Endothelial cell of umbilical vein (primary cell): ENCODE data around the gene IGSF22. TPM values are rescaled to one million over a fixed set of nuclear protein-coding genes. Genes with fewer than 3 reads are reported as not detected.

ENCODE experiments used
- BruUV-seq: library from RNA; stranded (reverse); fragments of 400-500 nt; replicated peaks from 2 replicates; lab custom pipeline; 2021; lab: Mats Ljungman, UMichigan
- CTCF ChIA-PET: fragments of 300-600, 350-600 bp; sonication (Branson Sonifier 250); formaldehyde crosslinking; loops from one replicate; lab custom pipeline; 2021; ENCODE audit warnings: antibody characterized with exemption, inconsistent platforms; lab: Charles Lee
- POLR2A ChIA-PET: fragments of 300-600, 350-600 bp; sonication (Branson Sonifier 250); formaldehyde crosslinking; loops from one replicate; lab custom pipeline; 2021; ENCODE audit warnings: antibody characterized with exemption, inconsistent platforms; lab: Charles Lee
- DNase-seq: peaks from one replicate; pipeline ENCODE4 v3.0.0-alpha.2; 2011; ENCODE audit warnings: low read depth, low spot score
- FAIRE-seq: peaks from 2 replicates; lab custom pipeline; 2011; peaks lifted over from hg19 to GRCh38; lab: Jason Lieb, UNC
- H2AFZ ChIP-seq: 2 replicates; pipeline ENCODE4 v1.6.0; 2012; ENCODE audit warnings: low read depth, low read length, control low read depth, inconsistent platforms
- H3K27ac ChIP-seq: 2 replicates; pipeline ENCODE4 v1.5.1; 2011; ENCODE audit warnings: low read depth, mild to moderate bottlenecking, control low read depth, low read length, moderate library complexity; ENCODE audit not compliant: insufficient read depth
- H3K27me3 ChIP-seq, 2 experiments: 2 replicates each; pipeline versions ENCODE4 v1.6.0 to v1.6.1; 2011; ENCODE audit warnings: low read length in 2 of 2, mixed read lengths in 1 of 2; ENCODE audit not compliant: control insufficient read depth in 2 of 2, insufficient read depth in 2 of 2
- H3K36me3 ChIP-seq, 2 experiments: 2 replicates in 1 of 2; 3 replicates in 1 of 2; pipeline ENCODE4 v1.5.1; 2011; ENCODE audit warnings: low read length in 2 of 2, mild to moderate bottlenecking in 1 of 2, moderate library complexity in 1 of 2; ENCODE audit not compliant: control insufficient read depth in 2 of 2, insufficient read depth in 2 of 2; ENCODE audit errors: extremely low read depth in 1 of 2
- H3K4me1 ChIP-seq: 3 replicates; pipeline ENCODE4 v1.5.1; 2011; ENCODE audit warnings: mild to moderate bottlenecking, low read length; ENCODE audit not compliant: control insufficient read depth, insufficient read depth; ENCODE audit errors: extremely low read depth
- H3K4me2 ChIP-seq: 2 replicates; pipeline ENCODE4 v1.6.1; 2011; ENCODE audit warnings: low read length, control low read depth, mixed read lengths; ENCODE audit not compliant: insufficient read depth
- H3K4me3 ChIP-seq, 3 experiments: fragments of 200-600 bp in 1 of 3; sonication (generic), shearing (Covaris generic) in 1 of 3; replicated peaks in 1 of 3; 2 replicates each; pipeline ENCODE4 v1.5.1; 2011 to 2016; ENCODE audit warnings: control low read depth in 3 of 3, low read length in 3 of 3, mild to moderate bottlenecking in 2 of 3, inconsistent platforms in 1 of 3, low read depth in 1 of 3, moderate library complexity in 1 of 3; ENCODE audit not compliant: insufficient read depth in 1 of 3
- H3K79me2 ChIP-seq: 2 replicates; pipeline ENCODE4 v1.6.0; 2012; ENCODE audit warnings: low read length, inconsistent platforms; ENCODE audit not compliant: control insufficient read depth, insufficient read depth
- H3K9ac ChIP-seq: replicated peaks from 2 replicates; pipeline ENCODE3; 2011; ENCODE audit warnings: low read length, control low read depth; ENCODE audit not compliant: insufficient read depth; ENCODE audit errors: extremely low read depth
- H3K9me1 ChIP-seq: replicated peaks from 3 replicates; pipeline ENCODE4 v1.6.0; 2011; ENCODE audit warnings: mild to moderate bottlenecking, low read length; ENCODE audit not compliant: control insufficient read depth, insufficient read depth; ENCODE audit errors: extremely low read depth
- H3K9me3 ChIP-seq: replicated peaks from 2 replicates; pipeline ENCODE4 v1.5.1; 2012; ENCODE audit warnings: low read length, inconsistent platforms; ENCODE audit not compliant: control insufficient read depth, insufficient read depth
- H4K20me1 ChIP-seq: replicated peaks from 2 replicates; pipeline ENCODE3; 2011; ENCODE audit warnings: mild to moderate bottlenecking, low read length; ENCODE audit not compliant: control insufficient read depth, insufficient read depth; ENCODE audit errors: extremely low read depth
- EZH2 ChIP-seq: IDR thresholded peaks from 2 replicates; pipeline ENCODE4 v1.6.1; 2012; ENCODE audit warnings: borderline replicate concordance, low read depth, mild to moderate bottlenecking, moderate library complexity, low read length, inconsistent platforms; ENCODE audit not compliant: severe bottlenecking
- FOS ChIP-seq: IDR thresholded peaks from 2 replicates; pipeline ENCODE4 v1.6.1; 2011; ENCODE audit warnings: mild to moderate bottlenecking, low read length, moderate library complexity, borderline replicate concordance; ENCODE audit not compliant: insufficient read depth
- GATA2 ChIP-seq: IDR thresholded peaks from 2 replicates; pipeline ENCODE4 v1.7.0; 2011; ENCODE audit warnings: low read depth, mild to moderate bottlenecking, moderate library complexity, mixed read lengths, low read length; ENCODE audit not compliant: insufficient read length, insufficient read depth
- JUN ChIP-seq: IDR thresholded peaks from 2 replicates; pipeline ENCODE4 v1.6.1; 2011; ENCODE audit warnings: borderline replicate concordance, low read depth; ENCODE audit not compliant: insufficient read length, insufficient read depth
- MYC ChIP-seq: IDR thresholded peaks from one replicate; pipeline ENCODE4 v1.6.1; 2011; ENCODE audit warnings: mild to moderate bottlenecking, low read depth, low read length
- POLR2A ChIP-seq: IDR thresholded peaks from 2 replicates; pipeline ENCODE4 v1.6.1; 2012; ENCODE audit warnings: low read depth, mild to moderate bottlenecking, control low read depth, low read length
- POLR2AphosphoS5 ChIP-seq: IDR thresholded peaks from 2 replicates; pipeline ENCODE4 v1.6.1; 2012; ENCODE audit warnings: low read depth, mild to moderate bottlenecking, control low read depth, low read length, moderate library complexity; ENCODE audit not compliant: insufficient read depth
- dilution Hi-C: fragments of 300-500 bp; cut with MboI; formaldehyde crosslinking; loops from one replicate; pipeline ENCODE4 v1.15.0; 2019; ENCODE audit warnings: low sequenced_read_pairs; ENCODE audit not compliant: extremely low pct_ligation_motif_present
- intact Hi-C: fragments of 100-400 bp; cut with micrococcal nuclease; formaldehyde crosslinking; loops from one replicate; pipeline ENCODE4 v1.10.0; 2022
- polyA plus RNA-seq, 4 experiments: library from polyadenylated mRNA; depleted of rRNA in 3 of 4; stranded (reverse) in 3 of 4; unstranded in 1 of 4; fragments of >200 nt; gene quantifications; 2 replicates each; pipeline versions ENCODE4 v1.2.1 to v1.2.3, GENCODE V29; 2011 to 2012; ENCODE audit warnings: missing spikeins in 1 of 4
- total RNA-seq: library from RNA; stranded (reverse); gene quantifications from 2 replicates; pipeline ENCODE4 v1.2.3, GENCODE V29; 2021
- TF ChIP-seq, protein P1 (sequence below), 2 donors: IDR thresholded peaks; 1 replicate in 1 of 2; 2 replicates in 1 of 2; pipeline ENCODE4 v1.5.1; 2011; ENCODE audit warnings: low read length in 2 of 2, mild to moderate bottlenecking in 2 of 2, moderate library complexity in 2 of 2, control low read depth in 1 of 2, inconsistent platforms in 1 of 2, low read depth in 1 of 2; ENCODE audit not compliant: insufficient read depth in 1 of 2; ENCODE audit errors: extremely low read depth in 1 of 2
- TF ChIP-seq, protein P2 (sequence below): IDR thresholded peaks from 2 replicates; pipeline ENCODE4 v1.6.1; 2011; ENCODE audit not compliant: insufficient read depth, insufficient read length

Gene IGSF22
- total and polyA plus RNA-seq, 2 donors (not counting 3 experiments of a cell fraction or from before 2014, with no cell fraction given), result not detected

DNA sequence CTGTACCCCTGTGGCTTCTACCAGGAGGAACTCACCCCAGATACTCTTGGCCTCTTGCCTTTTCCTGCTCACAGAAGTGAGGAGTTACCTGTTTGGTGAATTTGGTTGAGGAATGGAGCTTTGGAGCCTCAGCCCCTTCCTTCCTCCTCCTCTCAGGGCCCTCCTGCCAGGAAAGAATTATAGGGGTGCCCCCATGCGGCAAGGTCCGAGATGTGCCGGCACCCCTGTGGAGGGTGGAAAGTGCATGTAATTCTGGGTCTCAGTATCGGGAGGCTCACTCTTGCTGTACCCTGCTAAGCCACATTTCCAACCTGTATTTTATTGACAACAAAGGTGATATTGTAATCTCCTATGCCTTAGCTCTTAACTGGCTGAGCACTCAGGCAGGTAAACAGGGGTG, 13.7 kb upstream of the IGSF22 start:
- H4K20me1 ChIP-seq, result no peaks in the 10 kb centered on the region
- H2AFZ ChIP-seq, result no peak overlapping the region
- POLR2A ChIA-PET, result no interaction called here
- no peak for DNase-seq
- H3K4me1 ChIP-seq, result no peaks in the 10 kb centered on the region
- dilution Hi-C loops (no loop called here), intact Hi-C loops (no loop called here)
- peaks cover 0 to 3% of the 10 kb centered on the region in 2 experiments for H3K27me3 ChIP-seq
- no peak overlapping the region for H3K9ac ChIP-seq
- H3K4me2 ChIP-seq, result no peak overlapping the region
- no peaks in the 10 kb centered on the region for H3K79me2 ChIP-seq
- H3K9me3 ChIP-seq, result no peaks in the 10 kb centered on the region
- no peak for FAIRE-seq
- H3K36me3 ChIP-seq, result no peaks in the 10 kb centered on the region
- no TSS peak for BruUV-seq
- CTCF ChIA-PET, result interaction anchor here (1.4 to 5.5 kb wide), 4 partner anchors 8 to 25 kb away, joined by 11 to 43 read pairs (median 18); no protein-coding TSS in a partner anchor
- H3K27ac ChIP-seq, result no peak overlapping the region
- H3K4me3 ChIP-seq, result no peak overlapping the region
- H3K9me1 ChIP-seq, result no peaks in the 10 kb centered on the region
- TF ChIP-seq JUN (no peak), FOS (no peak), GATA2 (no peak), EZH2 (no peak), MYC (no peak), POLR2A (no peak), POLR2AphosphoS5 (no peak)
- TF ChIP-seq, protein P1, sequence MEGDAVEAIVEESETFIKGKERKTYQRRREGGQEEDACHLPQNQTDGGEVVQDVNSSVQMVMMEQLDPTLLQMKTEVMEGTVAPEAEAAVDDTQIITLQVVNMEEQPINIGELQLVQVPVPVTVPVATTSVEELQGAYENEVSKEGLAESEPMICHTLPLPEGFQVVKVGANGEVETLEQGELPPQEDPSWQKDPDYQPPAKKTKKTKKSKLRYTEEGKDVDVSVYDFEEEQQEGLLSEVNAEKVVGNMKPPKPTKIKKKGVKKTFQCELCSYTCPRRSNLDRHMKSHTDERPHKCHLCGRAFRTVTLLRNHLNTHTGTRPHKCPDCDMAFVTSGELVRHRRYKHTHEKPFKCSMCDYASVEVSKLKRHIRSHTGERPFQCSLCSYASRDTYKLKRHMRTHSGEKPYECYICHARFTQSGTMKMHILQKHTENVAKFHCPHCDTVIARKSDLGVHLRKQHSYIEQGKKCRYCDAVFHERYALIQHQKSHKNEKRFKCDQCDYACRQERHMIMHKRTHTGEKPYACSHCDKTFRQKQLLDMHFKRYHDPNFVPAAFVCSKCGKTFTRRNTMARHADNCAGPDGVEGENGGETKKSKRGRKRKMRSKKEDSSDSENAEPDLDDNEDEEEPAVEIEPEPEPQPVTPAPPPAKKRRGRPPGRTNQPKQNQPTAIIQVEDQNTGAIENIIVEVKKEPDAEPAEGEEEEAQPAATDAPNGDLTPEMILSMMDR (IDR thresholded peaks at IDR 0.05; ENCODE audit: extremely low read depth in 1 of 2, insufficient read depth in 1 of 2, low read depth in 1 of 2, low read length in 2 of 2), result no peak
- TF ChIP-seq, protein P2, sequence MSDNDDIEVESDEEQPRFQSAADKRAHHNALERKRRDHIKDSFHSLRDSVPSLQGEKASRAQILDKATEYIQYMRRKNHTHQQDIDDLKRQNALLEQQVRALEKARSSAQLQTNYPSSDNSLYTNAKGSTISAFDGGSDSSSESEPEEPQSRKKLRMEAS, result no peak
